HG02798 (cell line): ENCODE data around the gene AMFR.

Source experiments
- ATAC-seq: cut with Tn5 transposase; IDR thresholded peaks from one replicate; pipeline ENCODE4 v1.9.1; 2021; ENCODE audit warnings: mild to moderate bottlenecking; ENCODE audit not compliant: unreplicated experiment, poor library complexity

Gene AMFR

DNA sequence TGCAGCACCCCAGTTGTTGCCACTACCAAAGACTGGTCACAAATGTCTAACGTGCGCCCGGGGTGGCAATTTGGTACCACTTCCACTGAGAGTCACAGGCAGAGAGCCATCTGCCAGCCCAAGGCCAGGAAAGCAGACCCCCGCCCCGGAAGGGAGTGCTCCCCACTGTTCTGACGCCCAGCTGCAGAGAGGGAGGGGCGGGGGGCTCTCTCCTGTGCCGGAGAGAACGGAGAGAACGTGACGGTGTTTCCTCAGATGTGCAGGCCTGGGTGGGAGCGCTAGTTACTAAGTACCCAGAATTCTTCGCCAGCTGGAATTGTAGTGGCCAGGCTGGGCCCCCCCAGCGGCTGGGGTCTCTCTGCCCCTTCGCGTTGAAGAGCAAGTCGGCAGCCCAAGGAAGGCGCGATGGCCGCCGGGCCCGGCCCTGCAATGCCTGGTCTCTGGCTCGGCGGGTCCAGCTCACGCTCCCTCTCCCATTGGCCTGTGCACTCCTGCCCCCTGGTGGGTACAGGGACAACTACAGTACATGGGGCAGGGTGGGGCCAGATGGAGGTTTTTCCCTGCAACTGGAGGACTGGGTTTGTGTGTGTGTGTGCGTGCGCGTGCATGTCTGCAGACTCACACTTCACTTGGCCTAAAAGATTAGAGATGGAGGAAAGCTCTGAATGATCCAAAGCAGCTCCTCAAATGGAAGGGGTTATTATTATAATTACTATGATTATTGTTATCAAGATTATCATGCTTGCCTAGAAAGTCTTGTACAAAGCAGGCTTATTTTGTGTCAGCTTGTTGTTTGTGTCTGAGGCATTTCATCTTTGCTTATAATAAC is 107.1 kb downstream of the AMFR start:
- ATAC-seq = peak; percentile 95

DNA sequence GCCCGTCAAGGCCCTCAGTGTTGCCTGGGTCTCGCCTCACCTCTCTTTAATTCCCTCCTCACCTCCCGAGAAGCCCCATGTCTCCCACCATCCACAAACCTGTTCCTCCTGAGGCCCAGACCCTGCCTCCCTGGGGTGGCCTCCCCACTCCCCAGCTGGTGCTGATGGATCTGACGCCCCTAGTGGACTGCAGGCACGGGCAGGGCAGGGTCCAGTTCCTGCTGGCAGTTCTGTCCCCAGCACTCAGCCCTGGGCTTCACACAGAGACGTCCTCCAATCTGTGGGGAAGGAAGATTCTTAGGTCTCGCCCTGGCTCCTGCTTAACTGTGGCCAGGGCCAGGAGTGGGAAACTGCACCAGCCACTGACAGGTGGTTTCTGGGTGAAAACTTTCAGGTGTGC is 108.8 kb downstream of the AMFR start:
- no peak for ATAC-seq

DNA sequence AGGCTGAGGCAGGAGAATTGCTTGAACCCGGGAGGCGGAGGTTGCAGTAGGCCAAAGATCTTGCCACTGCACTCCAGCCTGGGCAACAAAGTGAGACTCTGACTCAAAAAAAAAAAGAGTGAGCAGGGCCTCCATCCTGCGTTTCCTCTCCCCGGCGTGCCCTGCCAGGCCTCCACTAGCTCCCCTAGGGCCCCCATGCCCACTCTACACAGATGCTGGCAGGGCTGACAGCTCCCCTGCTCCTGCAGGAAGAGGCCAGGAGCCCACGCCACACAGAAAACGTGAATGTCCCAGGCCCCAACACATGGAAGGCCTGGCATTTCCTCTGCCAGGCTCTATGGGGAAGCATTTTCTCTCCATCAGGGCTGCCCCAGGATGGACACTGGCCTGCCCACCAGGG is 109.4 kb downstream of the AMFR start:
- no peak for ATAC-seq

DNA sequence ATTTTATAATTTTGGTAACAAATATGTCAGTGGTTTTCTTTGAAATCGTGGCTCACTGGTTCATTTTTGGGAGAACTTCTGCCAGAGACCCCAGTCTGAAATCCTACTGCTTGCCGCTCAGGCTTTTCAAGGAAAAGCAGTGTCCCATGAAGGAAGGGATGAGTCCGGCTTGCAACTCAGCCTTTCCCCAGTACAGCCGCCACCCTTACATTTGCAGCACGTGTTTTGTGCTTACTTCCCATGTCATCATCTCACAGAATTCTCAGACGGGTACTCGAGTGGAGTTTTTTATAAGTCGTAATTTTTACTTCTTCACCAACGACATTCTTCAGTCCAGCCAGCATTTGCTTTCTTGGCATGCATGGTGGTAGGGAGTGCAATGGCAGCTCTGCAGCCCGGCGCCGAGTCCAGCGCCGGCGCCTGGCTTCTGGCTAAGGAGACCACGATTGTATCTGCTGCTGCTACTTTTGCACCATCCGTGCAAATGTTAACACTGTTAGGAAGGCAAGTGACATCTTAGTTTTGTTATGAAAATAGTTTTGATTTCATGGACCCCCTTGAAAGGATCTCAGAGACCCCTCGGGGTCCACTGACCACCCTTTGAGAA is 111.0 kb downstream of the AMFR start:
- ATAC-seq = no peak

DNA sequence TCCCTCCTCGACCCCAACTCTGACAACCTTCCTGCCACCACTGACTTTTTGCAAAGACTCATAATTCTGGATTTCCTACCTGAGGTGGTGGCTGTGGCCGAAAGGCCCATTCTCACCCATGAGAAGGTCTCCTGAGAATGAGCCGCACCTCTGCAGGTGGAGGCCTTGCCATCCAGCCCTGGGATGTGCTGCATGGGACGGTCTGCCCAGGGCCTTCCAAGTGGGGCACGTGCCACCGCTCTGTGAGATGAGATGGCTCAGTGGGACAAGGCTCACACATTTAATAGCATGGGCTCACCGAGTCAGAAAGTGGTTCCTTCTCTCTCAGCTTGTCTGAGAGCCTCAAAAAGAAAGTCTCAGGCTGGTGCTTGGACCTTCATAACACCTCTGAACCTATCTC is 112.8 kb downstream of the AMFR start:
- ATAC-seq = no peak

DNA sequence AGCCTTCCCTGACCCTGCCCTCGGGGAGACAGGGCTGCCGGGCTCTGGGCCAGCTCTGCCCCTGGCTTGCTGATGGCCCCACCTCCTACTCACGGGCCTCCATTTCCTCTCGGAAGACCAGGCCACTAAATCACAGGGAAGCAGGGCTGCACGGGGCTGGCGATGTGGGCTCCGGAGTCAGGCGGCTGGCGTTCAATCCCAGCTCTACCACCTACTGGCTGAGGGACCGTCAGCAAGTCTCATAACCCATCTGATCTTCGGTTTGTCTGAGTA is 113.4 kb downstream of the AMFR start:
- no peak for ATAC-seq
